WTC11 (cell line): ENCODE results near the gene SLIT3. TPM values are rescaled to one million over a fixed set of nuclear protein-coding genes. Genes with fewer than 3 reads are reported as not detected.

Source experiments
- ATAC-seq: fragments of 200-7000 bp; cut with Tn5 transposase; 2 replicates; pipeline ENCODE4 v1.10.0; 2021; ENCODE audit warnings: mild to moderate bottlenecking, moderate library complexity
- CTCF ChIA-PET: fragments of 300-600 bp; sonication (Branson Sonifier 250); formaldehyde crosslinking; loops from one replicate; lab custom pipeline; 2021; ENCODE audit warnings: antibody characterized with exemption; lab: Charles Lee
- POLR2A ChIA-PET: fragments of 350-600 bp; sonication (Branson Sonifier 250); formaldehyde crosslinking; loops from one replicate; lab custom pipeline; 2021; ENCODE audit warnings: antibody characterized with exemption; lab: Charles Lee
- DNase-seq: peaks from one replicate; pipeline ENCODE4 v3.0.0; 2021; ENCODE audit warnings: low spot score
- H3K27ac Mint-ChIP-seq: 2 replicates; pipeline ENCODE4 v1.8.0; 2021; ENCODE audit warnings: mixed read lengths
- H3K27me3 Mint-ChIP-seq: 2 replicates; pipeline ENCODE4 v1.8.0; 2021; ENCODE audit warnings: low read depth, mild to moderate bottlenecking, moderate library complexity, mixed read lengths
- H3K36me3 Mint-ChIP-seq: 2 replicates; pipeline ENCODE4 v1.8.0; 2021; ENCODE audit warnings: mixed read lengths
- H3K4me1 Mint-ChIP-seq: 2 replicates; pipeline ENCODE4 v1.8.0; 2022; ENCODE audit warnings: mixed read lengths
- H3K4me3 Mint-ChIP-seq: 2 replicates; pipeline ENCODE4 v1.8.0; 2021; ENCODE audit warnings: mild to moderate bottlenecking, moderate library complexity, mixed read lengths
- H3K9me3 Mint-ChIP-seq: 2 replicates; pipeline ENCODE4 v1.8.0; 2021; ENCODE audit warnings: mixed read lengths
- ARID4B ChIP-seq: sonication (generic); formaldehyde crosslinking; IDR thresholded peaks from 2 replicates; pipeline ENCODE4 v1.8.0; 2023; ENCODE audit warnings: missing genetic modification reagents, mild to moderate bottlenecking, borderline replicate concordance
- CDX4 ChIP-seq: fragments of 250-450 bp; sonication (Bioruptor Pico); IDR thresholded peaks from 2 replicates; pipeline ENCODE4 v1.9.0; 2021; ENCODE audit warnings: moderate library complexity, mild to moderate bottlenecking, inconsistent platforms, borderline replicate concordance
- CTCF ChIP-seq: fragments of 200-600 bp; IDR thresholded peaks from 2 replicates; pipeline ENCODE4 v1.8.0; 2022; ENCODE audit warnings: antibody characterized with exemption
- E2F1 ChIP-seq: sonication (generic); formaldehyde crosslinking; IDR thresholded peaks from 2 replicates; pipeline ENCODE4 v1.8.0; 2022; ENCODE audit warnings: mild to moderate bottlenecking, missing genetic modification reagents
- E2F5 ChIP-seq: sonication (generic); formaldehyde crosslinking; IDR thresholded peaks from 2 replicates; pipeline ENCODE4 v1.8.1; 2022; ENCODE audit warnings: mild to moderate bottlenecking, moderate library complexity, missing genetic modification reagents
- ELF4 ChIP-seq: sonication (generic); formaldehyde crosslinking; IDR thresholded peaks from 2 replicates; pipeline ENCODE4 v1.8.1; 2022; ENCODE audit warnings: low read depth, mild to moderate bottlenecking, moderate library complexity, missing genetic modification reagents
- ETV6 ChIP-seq: sonication (generic); formaldehyde crosslinking; IDR thresholded peaks from 2 replicates; pipeline ENCODE4 v1.8.1; 2022; ENCODE audit warnings: mild to moderate bottlenecking, missing genetic modification reagents
- HMGXB4 ChIP-seq: sonication (generic); formaldehyde crosslinking; IDR thresholded peaks from 2 replicates; pipeline ENCODE4 v1.8.1; 2023; ENCODE audit warnings: mild to moderate bottlenecking, moderate library complexity, missing genetic modification reagents
- MXD4 ChIP-seq: fragments of 250-450 bp; sonication (Bioruptor Pico); IDR thresholded peaks from 2 replicates; pipeline ENCODE4 v1.8.0; 2021; ENCODE audit warnings: mild to moderate bottlenecking, moderate library complexity, borderline replicate concordance
- NFYB ChIP-seq: sonication (generic); formaldehyde crosslinking; conservative IDR thresholded peaks from 2 replicates; pipeline ENCODE4 v1.8.0; 2022; ENCODE audit warnings: low read depth, missing genetic modification reagents
- RELA ChIP-seq: sonication (generic); formaldehyde crosslinking; IDR thresholded peaks from 2 replicates; pipeline ENCODE4 v1.8.1; 2022; ENCODE audit warnings: missing genetic modification reagents, mild to moderate bottlenecking, borderline replicate concordance
- STAT6 ChIP-seq: sonication (generic); formaldehyde crosslinking; conservative IDR thresholded peaks from 2 replicates; pipeline ENCODE4 v1.8.1; 2023; ENCODE audit warnings: mild to moderate bottlenecking, low read depth, missing genetic modification reagents, moderate library complexity
- ZNF121 ChIP-seq: sonication (generic); formaldehyde crosslinking; IDR thresholded peaks from 2 replicates; pipeline ENCODE4 v1.8.0; 2023; ENCODE audit warnings: missing genetic modification reagents
- ZNF425 ChIP-seq: fragments of 250-450 bp; sonication (Bioruptor Pico); conservative IDR thresholded peaks from 2 replicates; pipeline ENCODE4 v1.9.0; 2021; ENCODE audit warnings: mild to moderate bottlenecking
- total RNA-seq: library from RNA; stranded (reverse); gene quantifications from 3 replicates; pipeline ENCODE4 v1.2.3, GENCODE V29; 2021

SLIT3 gene
- total RNA-seq, 1 experiment from 2014 or later, result 1.9 TPM

- TF ChIP-seq ARID4B (CRISPR knock-in tag), result no peak
- TF ChIP-seq MXD4 (CRISPR knock-in tag), result no peak
- no peak for TF ChIP-seq ZNF121
- TF ChIP-seq E2F5 (CRISPR knock-in tag), result no peak
- no peak for TF ChIP-seq E2F1
- TF ChIP-seq ZNF425 (CRISPR knock-in tag), result no peak
- no peak for TF ChIP-seq HMGXB4 (CRISPR knock-in tag)
- TF ChIP-seq, all 79 proteins: peak for 0
Measured at GRCh38 chr5:168950241-168950951, 350.5 kb downstream of the SLIT3 start (continued).

GRCh38 chr5:168948746-168949145, 352.2 kb downstream of the SLIT3 start:
- POLR2A ChIA-PET, result no interaction called here
- Mint-ChIP-seq H3K4me3 (no peak overlapping the region), H3K27ac (no peak overlapping the region), H3K4me1 (peaks cover 13% of the 10 kb centered on the region), H3K27me3 (no peaks in the 10 kb centered on the region), H3K9me3 (no peaks in the 10 kb centered on the region), H3K36me3 (no peaks in the 10 kb centered on the region)
- ATAC-seq, result no peak
- no peak for DNase-seq
- CTCF ChIA-PET, result interaction anchor here (1.2 to 2.6 kb wide), 2 partner anchors 39 to 212 kb away, joined by 3 to 16 read pairs; no protein-coding TSS in a partner anchor
- TF ChIP-seq E2F5 (CRISPR knock-in tag) (no peak), STAT6 (no peak), CTCF (no peak), ELF4 (CRISPR knock-in tag) (no peak), RELA (no peak), ZNF425 (CRISPR knock-in tag) (no peak), NFYB (CRISPR knock-in tag) (no peak), ETV6 (no peak), CDX4 (CRISPR knock-in tag) (no peak)
